ENCODE measurements around the gene SENP2. TPM values are rescaled to one million over a fixed set of nuclear protein-coding genes. Genes with fewer than 3 reads are reported as not detected.
"Not testable (repeated sequence)": the region's sequence is repeated elsewhere in the genome, so short reads cannot be mapped to it uniquely, and the experiment has no call there.

Gene SENP2
- total RNA-seq, 1 donor from 2014 or later, result 44.6 TPM

DNA sequence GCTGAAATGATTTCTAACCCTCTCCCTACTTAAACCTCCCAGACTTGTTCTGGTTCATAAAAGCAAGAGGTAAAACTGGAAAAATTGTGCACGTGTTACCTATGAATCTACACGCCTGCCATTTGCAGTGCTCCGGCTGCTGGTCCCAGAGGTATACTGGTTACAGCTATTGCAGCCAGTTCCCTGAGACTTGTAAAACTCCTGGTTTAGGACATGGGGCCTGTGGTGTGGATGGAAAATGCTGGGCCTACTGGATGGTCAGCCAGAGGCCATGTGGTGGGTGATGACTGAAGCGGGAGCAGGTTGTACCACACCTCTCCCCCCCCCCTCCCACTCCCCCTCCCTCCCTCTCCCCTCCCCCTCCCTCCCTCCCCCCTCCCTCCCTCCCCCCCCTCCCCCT is 45.0 kb downstream of the SENP2 start:
- TF ChIP-seq, protein P1, sequence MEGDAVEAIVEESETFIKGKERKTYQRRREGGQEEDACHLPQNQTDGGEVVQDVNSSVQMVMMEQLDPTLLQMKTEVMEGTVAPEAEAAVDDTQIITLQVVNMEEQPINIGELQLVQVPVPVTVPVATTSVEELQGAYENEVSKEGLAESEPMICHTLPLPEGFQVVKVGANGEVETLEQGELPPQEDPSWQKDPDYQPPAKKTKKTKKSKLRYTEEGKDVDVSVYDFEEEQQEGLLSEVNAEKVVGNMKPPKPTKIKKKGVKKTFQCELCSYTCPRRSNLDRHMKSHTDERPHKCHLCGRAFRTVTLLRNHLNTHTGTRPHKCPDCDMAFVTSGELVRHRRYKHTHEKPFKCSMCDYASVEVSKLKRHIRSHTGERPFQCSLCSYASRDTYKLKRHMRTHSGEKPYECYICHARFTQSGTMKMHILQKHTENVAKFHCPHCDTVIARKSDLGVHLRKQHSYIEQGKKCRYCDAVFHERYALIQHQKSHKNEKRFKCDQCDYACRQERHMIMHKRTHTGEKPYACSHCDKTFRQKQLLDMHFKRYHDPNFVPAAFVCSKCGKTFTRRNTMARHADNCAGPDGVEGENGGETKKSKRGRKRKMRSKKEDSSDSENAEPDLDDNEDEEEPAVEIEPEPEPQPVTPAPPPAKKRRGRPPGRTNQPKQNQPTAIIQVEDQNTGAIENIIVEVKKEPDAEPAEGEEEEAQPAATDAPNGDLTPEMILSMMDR (IDR thresholded peaks at IDR 0.05), result no peak
- H3K4me1 ChIP-seq, result no peaks in the 10 kb centered on the region
- no peaks in the 10 kb centered on the region for H3K27me3 ChIP-seq
- H3K27ac ChIP-seq, result no peak overlapping the region
- intact Hi-C loops (cut with DNase I), result no loop called here
- no peak for DNase-seq (ENCODE audit: low spot score in 2 of 2)
- H3K4me3 ChIP-seq, result no peak overlapping the region
- no peaks in the 10 kb centered on the region for H3K9me3 ChIP-seq
- H3K36me3 ChIP-seq, result peaks cover 28 to 36% of the 10 kb centered on the region in 2 donors

DNA sequence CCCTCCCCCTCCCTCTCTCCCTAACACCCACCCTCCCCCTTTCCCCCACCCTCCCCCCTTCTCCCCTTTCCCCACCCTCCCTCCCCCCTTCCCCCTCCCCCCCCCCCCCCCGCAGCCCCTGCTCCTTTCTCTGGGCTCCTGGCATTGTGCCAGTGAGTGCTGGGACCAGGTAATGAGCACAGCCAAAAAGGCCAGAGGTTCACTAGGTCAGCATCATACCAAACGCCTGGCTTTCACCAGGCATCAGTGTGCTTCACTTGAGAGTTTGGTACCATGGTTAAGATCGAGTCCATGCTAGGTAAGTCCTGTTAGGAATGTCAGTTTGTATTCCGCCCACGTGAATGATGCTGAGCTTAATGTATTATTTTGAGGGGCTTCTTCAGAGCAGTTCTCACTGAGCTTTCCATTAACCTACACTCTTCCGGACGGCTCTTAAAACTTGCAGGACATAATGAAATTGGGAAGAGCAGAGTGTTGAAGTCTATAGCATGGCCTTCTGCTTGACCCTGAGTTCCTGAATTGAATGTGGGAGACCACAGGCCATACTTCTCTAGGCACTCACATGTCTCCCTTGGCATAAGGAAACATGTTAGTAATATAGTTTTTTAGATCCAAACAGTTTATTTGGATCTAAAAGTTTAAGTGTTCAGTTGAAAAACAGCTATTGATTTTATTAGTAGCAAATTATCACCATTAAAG is 45.6 kb downstream of the SENP2 start:
- Histone ChIP-seq H3K4me3 (no peak overlapping the region), H3K9me3 (no peaks in the 10 kb centered on the region), H3K27me3 (no peaks in the 10 kb centered on the region), H3K36me3 (peaks cover 26 to 30% of the 10 kb centered on the region in 2 donors), H3K4me1 (no peaks in the 10 kb centered on the region), H3K27ac (no peak overlapping the region)
- TF ChIP-seq, protein P1 (IDR thresholded peaks at IDR 0.05), result no peak
- no peak for DNase-seq (ENCODE audit: low spot score in 2 of 2)
- intact Hi-C loops (cut with DNase I), result no loop called here

DNA sequence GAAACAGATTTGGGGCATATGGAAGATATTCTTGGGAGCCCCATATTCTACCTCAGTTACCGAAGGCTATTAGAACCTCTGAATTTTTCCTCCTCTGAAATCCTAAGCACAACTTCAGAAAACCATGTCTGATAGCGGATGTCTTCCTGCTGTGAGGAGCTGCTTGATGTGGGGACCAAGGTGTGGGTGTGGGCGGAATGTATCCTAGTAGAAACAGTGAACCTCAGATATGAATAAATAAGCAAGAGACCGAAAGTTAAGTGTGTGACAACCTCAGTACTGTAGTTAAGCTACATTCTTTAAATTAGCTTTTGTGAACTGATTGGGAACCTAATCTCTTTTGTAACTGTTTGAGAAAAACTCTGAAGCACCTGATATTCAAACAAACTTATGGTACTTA is 46.9 kb downstream of the SENP2 start:
- Histone ChIP-seq H3K4me1 (no peaks in the 10 kb centered on the region), H3K36me3 (peaks cover 14 to 18% of the 10 kb centered on the region in 2 donors), H3K4me3 (no peak overlapping the region), H3K27ac (no peak overlapping the region), H3K9me3 (no peaks in the 10 kb centered on the region), H3K27me3 (no peaks in the 10 kb centered on the region)
- TF ChIP-seq, protein P1 (IDR thresholded peaks at IDR 0.05), result no peak
- DNase-seq (ENCODE audit: low spot score in 2 of 2), result no peak
- intact Hi-C loops (cut with DNase I), result no loop called here

DNA sequence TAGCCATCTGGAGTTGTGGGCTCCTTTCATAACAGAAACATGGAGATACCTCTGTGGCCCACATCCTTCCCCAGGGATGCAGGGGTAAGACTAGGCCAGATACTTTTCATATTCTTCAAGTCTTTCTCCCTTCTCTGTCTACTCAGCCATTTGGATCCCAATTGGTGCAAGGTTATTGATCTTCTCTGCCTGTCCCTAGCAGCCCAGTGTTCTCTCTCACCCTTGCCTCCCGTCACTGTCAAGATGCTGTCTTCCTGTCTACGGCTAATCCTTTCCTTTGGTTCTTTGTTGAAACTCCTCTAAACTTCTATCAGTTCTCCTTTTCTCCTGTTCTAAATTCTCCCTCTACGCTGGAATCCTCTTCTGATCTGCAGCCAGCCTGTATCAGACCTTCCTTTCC is 51.3 kb downstream of the SENP2 start:
- no peaks in the 10 kb centered on the region for H3K4me1 ChIP-seq
- no peak for DNase-seq (ENCODE audit: low spot score in 2 of 2)
- intact Hi-C loops (cut with DNase I), result no loop called here

DNA sequence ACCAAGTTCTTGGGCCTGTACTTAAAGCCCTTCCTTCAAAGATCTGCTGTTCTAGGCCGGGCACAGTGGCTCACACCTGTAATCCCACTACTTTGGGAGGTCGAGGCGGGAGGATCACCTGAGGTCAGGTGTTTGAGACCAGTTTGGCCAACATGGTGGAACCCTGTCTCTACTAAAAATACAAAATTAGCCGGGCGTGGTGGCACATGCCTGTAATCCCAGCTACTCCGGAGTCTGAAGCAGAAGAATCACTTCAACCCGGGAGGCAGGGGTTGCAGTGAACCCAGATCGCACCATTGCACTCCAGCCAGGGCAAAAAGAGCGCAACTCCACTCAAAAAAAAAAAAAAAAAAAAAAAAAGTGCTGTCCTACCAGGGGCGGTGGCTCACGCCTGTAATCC is 52.6 kb downstream of the SENP2 start:
- intact Hi-C loops (cut with DNase I); H3K9me3 ChIP-seq; H3K36me3 ChIP-seq; H3K27me3 ChIP-seq; H3K27ac ChIP-seq; H3K4me3 ChIP-seq; H3K4me1 ChIP-seq; DNase-seq (ENCODE audit: low spot score in 2 of 2): not testable (repeated sequence)

More for the DNA sequence above, 51.3 kb downstream of the SENP2 start:
- Histone ChIP-seq H3K36me3 (no peaks in the 10 kb centered on the region), H3K27ac (no peak overlapping the region), H3K9me3 (no peaks in the 10 kb centered on the region), H3K4me3 (no peak overlapping the region), H3K27me3 (no peaks in the 10 kb centered on the region)
- TF ChIP-seq, protein P1 (IDR thresholded peaks at IDR 0.05), result no peak

DNA sequence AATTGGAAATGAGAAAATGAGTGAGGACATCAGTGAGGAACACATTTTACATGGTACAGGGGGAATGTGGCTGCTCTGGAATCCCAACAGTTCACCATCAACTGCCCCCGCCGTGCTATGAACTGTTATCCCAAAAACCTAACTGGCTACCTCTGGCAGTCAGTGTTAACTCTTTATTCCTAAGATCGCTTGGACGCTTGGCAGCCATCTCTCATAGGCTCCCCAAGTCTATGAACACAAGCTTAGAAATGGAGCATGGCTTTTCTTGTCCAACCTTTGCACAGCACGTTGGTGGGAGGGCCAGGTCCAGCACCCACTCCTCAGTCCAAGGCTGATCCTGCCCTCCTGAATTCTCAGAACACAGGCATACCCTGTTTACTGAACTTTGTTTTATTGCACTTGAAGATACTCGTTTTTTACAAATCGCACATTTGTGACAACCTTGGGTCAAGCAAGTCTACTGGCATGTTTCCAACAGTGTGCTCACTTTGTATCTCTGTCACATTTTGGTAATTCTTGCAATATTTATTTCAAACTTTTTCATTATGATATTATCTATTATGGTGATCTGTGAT is 53.6 kb downstream of the SENP2 start:
- H3K27me3 ChIP-seq, result no peaks in the 10 kb centered on the region
- H3K4me3 ChIP-seq, result no peak overlapping the region
- H3K9me3 ChIP-seq, result no peaks in the 10 kb centered on the region
- H3K36me3 ChIP-seq, result no peaks in the 10 kb centered on the region
- no peaks in the 10 kb centered on the region for H3K4me1 ChIP-seq
- DNase-seq (ENCODE audit: low spot score in 2 of 2), result no peak
- intact Hi-C loops (cut with DNase I), result no loop called here
- H3K27ac ChIP-seq, result no peak overlapping the region
- TF ChIP-seq, protein P1 (IDR thresholded peaks at IDR 0.05), result no peak

Data from ascending aorta (tissue), 2 donors.